ENCODE measurements around the gene CCDC88C. TPM values are rescaled to one million over a fixed set of nuclear protein-coding genes. Genes with fewer than 3 reads are reported as not detected.

Gene CCDC88C
- total RNA-seq, 1 donor from 2014 or later, result 17.8 TPM

- Mint-ChIP-seq H3K27ac (no peak overlapping the region), H3K36me3 (peaks cover 20% of the 10 kb centered on the region), H3K4me3 (no peak overlapping the region), H3K9me3 (no peaks in the 10 kb centered on the region), H3K27me3 (ENCODE audit: insufficient read depth, low read depth) (peaks cover under 1% of the 10 kb centered on the region), H3K4me1 (peaks cover 35% of the 10 kb centered on the region)
- TF ChIP-seq EZH2phosphoT487 (IDR thresholded peaks at IDR 0.05) (no peak), EZH2 (IDR thresholded peaks at IDR 0.05) (no peak), CTCF (IDR thresholded peaks at IDR 0.05) (no peak)
- H3K27me3 ChIP-seq, result no peaks in the 10 kb centered on the region
- DNase-seq (ENCODE audit: low spot score), result no peak
- H3K9me3 ChIP-seq (ENCODE audit: low read depth), result no peaks in the 10 kb centered on the region
- H4K20me1 ChIP-seq (ENCODE audit: low read depth), result peaks cover 5% of the 10 kb centered on the region
- H3K9ac ChIP-seq, result no peak overlapping the region
- peaks cover 10% of the 10 kb centered on the region for H3F3A ChIP-seq (ENCODE audit: low read depth)
- no peak overlapping the region for H3K4me3 ChIP-seq
- H3K27ac ChIP-seq, result no peak overlapping the region
- no peaks in the 10 kb centered on the region for H3K79me2 ChIP-seq (ENCODE audit: low read depth)
- no peak overlapping the region for H3K4me2 ChIP-seq
- no peak overlapping the region for H2AFZ ChIP-seq (replicated peaks)
- H3K36me3 ChIP-seq, result no peaks in the 10 kb centered on the region
- H3K4me1 ChIP-seq, result peaks cover 5% of the 10 kb centered on the region
Observed at GRCh38 chr14:91327250-91327595, 90.4 kb downstream of the CCDC88C start.

DNA sequence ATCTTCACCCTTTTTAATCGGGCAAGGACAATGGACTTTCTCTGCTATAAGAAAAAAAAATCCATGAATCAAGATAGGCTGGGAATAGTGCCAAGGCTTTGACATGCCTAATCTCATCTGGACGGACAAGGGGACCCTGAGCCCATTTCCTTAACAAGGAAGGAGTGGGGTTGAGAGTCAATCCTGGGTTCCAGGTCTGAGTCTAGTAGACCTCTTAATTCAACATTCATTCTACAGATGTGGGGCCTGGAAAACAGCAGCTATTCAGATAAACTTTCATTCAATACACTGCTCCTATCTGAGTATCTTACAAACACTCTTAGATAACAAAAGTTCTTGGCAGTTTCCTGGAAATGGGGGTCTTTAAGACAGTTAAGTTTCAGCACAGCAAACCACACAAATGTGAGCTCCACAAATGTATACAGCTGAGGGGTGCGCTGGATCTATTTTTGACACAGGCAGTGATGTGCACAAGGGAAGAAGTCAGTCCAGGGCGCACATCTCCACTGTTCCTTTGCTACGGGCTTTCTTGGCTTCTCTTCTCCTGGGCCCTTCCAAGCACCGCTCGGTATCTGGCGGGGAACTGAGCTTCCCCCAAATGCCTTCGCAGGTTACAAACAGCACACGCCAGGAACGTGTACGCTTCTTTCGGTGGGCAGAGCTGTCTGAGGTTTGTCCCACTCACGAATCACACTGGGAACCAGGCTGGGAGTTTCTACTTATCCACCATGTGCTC, 90.9 kb downstream of the CCDC88C start:
- Mint-ChIP-seq H3K36me3 (peaks cover 20% of the 10 kb centered on the region), H3K4me3 (no peak overlapping the region), H3K4me1 (peaks cover 35% of the 10 kb centered on the region), H3K9me3 (no peaks in the 10 kb centered on the region), H3K27me3 (ENCODE audit: insufficient read depth, low read depth) (no peaks in the 10 kb centered on the region), H3K27ac (no peak overlapping the region)
- Histone ChIP-seq H3K4me3 (no peak overlapping the region), H3K9me3 (ENCODE audit: low read depth) (no peaks in the 10 kb centered on the region), H3K9ac (no peak overlapping the region), H2AFZ (replicated peaks) (no peak overlapping the region), H3F3A (ENCODE audit: low read depth) (peaks cover 10% of the 10 kb centered on the region), H3K27ac (no peak overlapping the region), H3K4me2 (no peak overlapping the region), H3K27me3 (no peaks in the 10 kb centered on the region), H4K20me1 (ENCODE audit: low read depth) (peaks cover 5% of the 10 kb centered on the region), H3K79me2 (ENCODE audit: low read depth) (no peaks in the 10 kb centered on the region), H3K36me3 (no peaks in the 10 kb centered on the region), H3K4me1 (peaks cover 5% of the 10 kb centered on the region)
- DNase-seq (ENCODE audit: low spot score), result no peak
- TF ChIP-seq CTCF (IDR thresholded peaks at IDR 0.05) (no peak), EZH2 (IDR thresholded peaks at IDR 0.05) (no peak), EZH2phosphoT487 (IDR thresholded peaks at IDR 0.05) (no peak)

GRCh38 chr14:91324606-91325575, 92.7 kb downstream of the CCDC88C start:
- peaks cover 23% of the 10 kb centered on the region for H3K36me3 Mint-ChIP-seq
- TF ChIP-seq EZH2phosphoT487 (IDR thresholded peaks at IDR 0.05) (no peak), EZH2 (IDR thresholded peaks at IDR 0.05) (no peak), CTCF (IDR thresholded peaks at IDR 0.05) (no peak)
- no peaks in the 10 kb centered on the region for H3K27me3 Mint-ChIP-seq (ENCODE audit: insufficient read depth, low read depth)
- Histone ChIP-seq H3F3A (ENCODE audit: low read depth) (peaks cover 10% of the 10 kb centered on the region), H3K36me3 (no peaks in the 10 kb centered on the region), H3K79me2 (ENCODE audit: low read depth) (no peaks in the 10 kb centered on the region), H3K27ac (no peak overlapping the region), H3K27me3 (no peaks in the 10 kb centered on the region), H3K4me1 (peaks cover 5% of the 10 kb centered on the region), H3K9ac (no peak overlapping the region), H2AFZ (replicated peaks) (no peak overlapping the region), H3K9me3 (ENCODE audit: low read depth) (no peaks in the 10 kb centered on the region), H3K4me3 (no peak overlapping the region), H4K20me1 (ENCODE audit: low read depth) (peaks cover 3% of the 10 kb centered on the region), H3K4me2 (no peak overlapping the region)
- H3K9me3 Mint-ChIP-seq, result no peaks in the 10 kb centered on the region
- no peak overlapping the region for H3K27ac Mint-ChIP-seq
- DNase-seq (ENCODE audit: low spot score), result no peak
- H3K4me3 Mint-ChIP-seq, result no peak overlapping the region
- peaks cover 23% of the 10 kb centered on the region for H3K4me1 Mint-ChIP-seq
